ENCODE measurements around the gene C2CD4C.
"Not testable (repeated sequence)": the region's sequence is repeated elsewhere in the genome, so short reads cannot be mapped to it uniquely, and the experiment has no call there.

The C2CD4C gene

DNA sequence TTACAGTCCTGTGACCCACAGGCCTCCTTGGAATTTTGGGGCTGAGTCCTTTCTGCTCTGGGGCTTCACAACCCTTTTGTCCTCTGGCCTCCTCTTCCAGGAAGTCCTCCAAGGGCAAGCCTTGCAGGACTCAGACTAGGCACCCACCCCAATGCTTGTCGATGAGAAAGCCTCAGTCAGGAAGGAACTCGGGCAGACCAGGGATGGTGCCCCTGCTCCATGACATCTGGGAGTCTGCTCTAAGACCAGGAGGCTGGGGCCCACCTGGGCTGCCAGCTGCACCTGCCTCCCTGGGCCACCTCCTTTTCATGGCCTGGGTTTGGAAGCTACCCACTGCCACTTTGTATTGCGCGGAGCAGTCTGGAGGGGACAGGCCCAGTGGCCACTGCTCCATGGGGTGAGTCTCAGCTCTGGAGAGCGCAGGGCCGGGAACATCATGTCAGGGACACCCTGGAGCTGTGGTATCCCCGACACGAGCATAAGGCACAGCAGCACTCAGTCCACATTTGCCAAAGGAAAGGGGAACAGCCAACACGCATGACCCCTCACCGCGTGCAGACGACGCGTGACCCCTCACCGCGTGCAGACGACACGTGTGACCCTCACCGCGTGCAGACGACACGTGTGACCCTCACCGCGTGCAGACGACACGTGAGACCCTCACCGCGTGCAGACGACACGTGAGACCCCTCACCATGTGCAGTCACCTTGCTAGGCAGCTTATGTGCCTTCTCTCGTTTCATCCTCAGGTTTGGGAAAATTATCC lies 10.8 kb downstream of the C2CD4C start:
- no peak for DNase-seq

DNA sequence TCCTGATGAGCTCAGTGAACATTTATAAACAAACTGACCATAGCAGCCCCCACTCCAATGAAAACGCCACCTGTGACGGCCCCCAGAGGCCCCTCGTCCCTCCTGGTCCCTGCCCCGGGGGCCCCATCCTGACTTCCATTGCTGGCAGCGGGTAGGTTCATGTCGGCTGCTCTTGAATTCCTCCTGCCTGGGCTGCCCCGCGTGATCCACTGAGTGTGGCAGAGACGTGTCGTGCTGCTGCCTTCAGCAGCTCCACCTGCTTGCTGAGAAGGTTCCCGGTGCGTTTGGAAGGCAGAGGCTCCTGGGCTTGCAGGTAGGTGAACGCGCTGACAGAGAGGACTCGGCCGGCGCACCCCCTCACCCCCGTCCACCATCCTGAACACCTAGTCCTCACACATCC lies 11.6 kb downstream of the C2CD4C start:
- no peak for DNase-seq

DNA sequence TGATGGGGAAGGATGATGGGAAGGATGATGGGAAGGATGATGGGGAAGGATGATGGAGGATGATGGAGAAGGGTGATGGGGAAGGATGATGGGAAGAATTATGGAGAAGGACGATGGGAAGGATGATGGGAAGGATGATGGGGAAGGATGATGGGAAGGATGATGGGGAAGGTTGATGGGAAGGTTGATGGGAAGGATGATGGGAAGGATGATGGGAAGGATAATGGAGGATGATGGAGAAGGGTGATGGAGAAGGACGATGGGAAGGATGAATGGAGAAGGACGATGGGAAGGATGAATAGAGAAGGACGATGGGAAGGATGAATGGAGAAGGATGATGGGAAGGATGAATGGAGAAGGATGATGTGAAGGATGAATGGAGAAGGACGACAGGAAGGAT lies 13.5 kb downstream of the C2CD4C start:
- no peak for DNase-seq

DNA sequence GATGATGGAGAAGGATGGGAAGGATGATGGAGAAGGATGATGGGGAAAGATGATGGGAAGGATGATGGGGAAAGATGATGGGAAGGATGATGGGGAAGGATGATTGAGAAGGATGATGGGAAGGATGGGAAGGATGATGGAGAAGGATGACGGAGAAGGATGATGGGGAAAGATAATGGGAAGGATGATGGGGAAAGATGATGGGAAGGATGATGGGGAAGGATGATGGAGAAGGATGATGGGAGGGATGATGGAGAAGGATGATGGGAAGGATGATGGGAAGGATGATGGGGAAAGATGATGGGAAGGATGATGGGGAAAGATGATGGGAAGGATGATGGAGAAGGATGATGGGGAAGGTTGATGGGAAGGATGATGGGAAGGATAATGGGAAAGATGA lies 14.1 kb downstream of the C2CD4C start:
- not testable (repeated sequence) for DNase-seq

DNA sequence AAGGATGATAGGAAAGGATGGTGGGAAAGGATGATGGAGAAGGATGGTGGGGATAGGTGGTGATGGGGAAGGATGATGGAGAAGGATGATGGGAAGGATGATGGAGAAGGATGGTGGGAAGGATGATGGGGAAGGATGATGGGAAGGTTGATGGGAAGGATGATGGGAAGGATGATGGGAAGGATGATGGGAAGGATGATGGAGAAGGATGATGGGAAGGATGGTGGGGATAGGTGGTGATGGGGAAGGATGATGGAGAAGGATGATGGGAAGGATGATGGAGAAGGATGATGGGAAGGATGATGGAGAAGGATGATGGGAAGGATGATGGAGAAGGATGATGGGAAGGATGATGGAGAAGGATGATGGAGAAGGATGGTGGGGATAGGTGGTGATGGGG lies 15.4 kb downstream of the C2CD4C start:
- DNase-seq: not testable (repeated sequence)

DNA sequence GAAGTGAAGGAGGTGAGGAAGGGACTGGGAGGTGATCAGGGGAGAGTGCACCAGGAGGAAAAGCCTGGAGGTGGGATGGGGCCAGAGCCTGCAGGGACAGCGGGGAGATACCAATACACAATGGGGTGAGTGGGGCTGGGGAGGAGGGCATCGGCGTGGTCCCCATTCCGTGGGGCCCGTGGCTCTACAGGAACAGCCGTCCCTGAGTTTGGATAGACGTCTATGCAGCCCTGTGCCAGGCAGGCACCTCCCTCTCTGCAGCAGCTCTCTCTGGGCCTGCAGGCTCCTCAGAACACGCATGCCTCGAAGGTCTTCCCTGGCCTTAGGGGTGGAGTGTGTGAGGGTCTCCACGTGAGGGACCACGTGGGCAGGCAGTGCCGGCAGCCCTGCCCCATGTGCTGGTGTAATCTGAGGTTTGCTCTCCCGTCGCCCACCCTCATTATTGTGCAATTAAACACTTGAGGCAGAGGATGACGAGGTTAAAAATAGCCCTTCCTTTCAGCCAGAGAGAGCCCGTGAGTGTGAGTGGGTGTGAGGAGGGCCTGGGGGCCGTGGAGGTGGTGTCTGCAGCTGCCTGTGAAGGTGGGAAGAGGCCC lies 16.5 kb downstream of the C2CD4C start:
- no peak for DNase-seq

DNA sequence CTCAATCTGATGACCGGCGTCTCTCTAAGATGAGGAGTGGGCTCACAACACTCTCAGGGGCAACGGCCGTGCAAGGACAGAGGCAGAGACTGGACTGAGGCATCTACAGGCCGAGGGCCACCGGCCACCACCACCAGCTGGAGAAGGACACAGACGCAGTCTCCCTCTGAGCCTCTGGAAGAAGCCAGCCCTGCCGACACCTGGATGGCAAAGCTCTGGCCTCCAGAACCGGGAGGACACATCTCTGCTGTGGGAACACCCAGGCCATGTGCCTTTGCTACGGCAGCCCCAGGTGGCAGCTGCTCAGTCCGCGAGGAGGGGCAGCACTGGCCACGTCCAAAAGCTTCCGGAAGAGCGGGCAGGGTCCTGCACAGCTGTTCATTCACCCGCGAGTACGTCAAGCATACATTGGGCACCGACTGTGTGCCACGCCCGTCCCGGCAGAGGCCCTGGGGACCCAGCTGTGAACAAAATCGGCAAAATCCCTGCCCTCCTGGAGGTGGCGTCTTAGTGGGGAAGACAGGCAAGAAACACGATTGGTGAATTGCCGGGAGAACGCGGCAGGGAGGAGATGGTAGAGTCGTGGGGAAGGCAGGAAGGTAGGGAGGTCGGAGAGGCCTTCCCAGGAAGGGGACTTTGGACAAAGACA lies 17.1 kb downstream of the C2CD4C start:
- no peak for DNase-seq

DNA sequence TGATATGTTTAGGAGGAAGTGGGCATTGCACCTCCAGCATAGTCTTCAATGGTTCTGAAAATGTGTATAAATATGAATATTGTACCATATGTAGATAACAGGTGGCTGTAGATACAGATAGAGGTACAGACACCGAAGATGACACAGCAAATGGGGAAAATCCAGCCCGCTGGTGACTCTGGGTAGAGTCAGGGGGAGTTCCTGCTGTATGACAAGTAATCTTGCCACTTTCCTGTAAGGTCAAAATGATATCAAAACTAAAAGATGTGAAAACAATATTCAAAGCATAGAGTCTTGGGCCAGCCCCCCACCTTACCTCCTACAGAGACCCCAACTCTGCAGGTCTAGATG lies 17.8 kb downstream of the C2CD4C start:
- no peak for DNase-seq

DNA sequence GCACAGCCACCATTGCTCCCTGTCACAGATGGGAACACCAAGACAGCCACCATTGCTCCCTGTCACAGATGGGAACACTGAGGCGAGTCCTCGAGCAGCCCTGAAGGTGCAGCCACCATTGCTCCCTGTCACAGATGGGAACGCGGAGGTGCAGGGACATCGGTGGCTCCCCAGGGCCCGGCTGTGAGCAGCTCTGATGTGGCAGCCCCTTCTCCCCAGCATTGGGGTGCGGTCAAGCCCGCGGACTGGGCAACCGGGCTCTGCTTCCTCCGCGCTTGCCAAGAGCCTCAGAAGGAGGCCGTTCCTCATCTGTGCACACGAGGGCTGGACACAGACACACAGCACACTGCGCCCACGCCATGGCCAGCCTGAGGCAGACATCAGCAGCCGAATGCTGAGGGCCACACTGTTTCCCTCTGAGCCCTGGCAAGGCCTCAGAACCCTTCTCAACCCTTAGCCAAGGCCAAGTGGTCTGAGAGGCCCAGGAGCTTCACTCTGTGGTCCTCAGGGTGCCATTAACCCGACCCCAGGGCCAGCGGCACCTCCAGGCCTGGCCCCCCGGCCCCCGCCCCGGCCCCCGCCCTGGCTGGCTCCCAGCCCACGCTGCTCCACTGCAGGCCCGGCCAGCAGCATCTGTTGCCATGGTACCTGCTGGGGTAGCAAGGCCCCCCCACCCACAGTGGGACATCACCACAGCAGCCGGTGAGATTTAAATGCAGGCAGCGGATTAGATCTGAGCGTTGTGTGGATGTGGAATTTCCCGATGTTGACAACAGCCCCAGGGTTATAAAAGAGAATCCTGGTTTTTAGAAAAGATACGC lies 18.4 kb downstream of the C2CD4C start:
- no peak for DNase-seq

DNA sequence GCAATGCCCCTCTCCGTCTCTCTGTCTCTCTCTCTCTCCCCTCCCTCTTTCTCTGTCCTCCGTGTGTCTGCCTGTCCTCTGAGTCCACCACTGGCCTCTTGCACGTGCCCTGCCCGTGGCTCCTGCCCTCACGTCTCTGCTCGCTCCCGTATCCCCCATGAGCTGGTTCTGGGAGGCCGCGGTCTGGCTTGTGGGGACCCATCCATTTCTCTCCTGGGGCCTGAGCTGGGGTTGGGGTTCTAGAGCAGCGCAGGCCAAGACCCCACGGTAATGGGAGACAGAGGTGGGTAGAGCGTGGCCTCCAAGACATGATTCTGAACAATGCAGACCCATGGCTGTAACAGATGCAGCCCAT lies 19.0 kb downstream of the C2CD4C start:
- DNase-seq: no peak

DNA sequence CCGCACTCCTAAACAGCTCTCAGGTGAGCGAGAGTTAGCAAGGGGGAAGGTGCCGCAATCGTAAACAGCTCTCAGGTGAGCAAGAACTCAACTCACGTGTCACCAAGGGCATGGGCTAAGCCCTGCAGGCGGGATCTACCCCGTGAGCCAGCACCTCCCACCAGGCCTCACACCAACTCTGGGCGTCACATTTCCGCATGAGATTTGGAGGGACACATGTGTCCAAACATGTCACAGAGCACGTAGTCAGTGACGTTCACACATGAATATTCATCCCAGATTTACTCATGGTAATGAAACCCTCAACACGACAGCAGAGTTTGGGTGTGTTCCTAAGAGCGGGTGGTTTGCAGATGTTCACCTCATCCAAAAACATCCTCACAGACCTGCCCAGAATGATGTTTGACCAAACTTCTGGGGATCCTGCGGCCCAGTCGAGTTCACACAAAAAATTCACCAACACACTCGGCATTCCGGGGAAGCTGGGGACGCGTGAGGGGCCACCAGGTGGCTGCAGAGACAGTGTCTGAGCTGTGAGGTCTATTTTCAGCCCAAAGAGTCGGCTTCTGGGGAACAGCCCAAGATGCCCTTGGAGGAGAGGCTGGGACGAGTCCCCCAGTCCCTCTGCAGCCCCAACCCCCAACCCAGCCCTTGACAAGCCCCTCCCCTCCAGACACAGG lies 19.6 kb downstream of the C2CD4C start:
- no peak for DNase-seq

DNA sequence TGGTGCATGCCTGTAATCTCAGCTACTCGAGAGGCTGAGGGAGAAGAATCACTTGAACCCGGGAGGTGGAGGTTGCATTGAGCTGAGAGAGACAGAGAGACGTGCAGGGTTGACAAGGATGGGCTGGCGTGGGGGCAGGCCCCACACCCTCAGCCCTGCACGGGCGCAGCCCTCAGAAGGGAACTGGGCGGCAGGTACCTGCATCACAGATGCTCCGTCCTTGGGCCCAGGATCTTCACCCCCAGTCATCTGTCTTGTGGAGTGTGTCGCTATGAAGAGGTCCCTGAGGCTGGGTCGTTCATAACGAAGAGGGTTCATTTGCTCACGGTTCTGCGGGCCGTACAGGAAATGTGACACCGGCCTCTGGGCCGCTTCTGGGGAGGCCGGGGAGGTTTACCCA lies 20.3 kb downstream of the C2CD4C start:
- DNase-seq: no peak

DNA sequence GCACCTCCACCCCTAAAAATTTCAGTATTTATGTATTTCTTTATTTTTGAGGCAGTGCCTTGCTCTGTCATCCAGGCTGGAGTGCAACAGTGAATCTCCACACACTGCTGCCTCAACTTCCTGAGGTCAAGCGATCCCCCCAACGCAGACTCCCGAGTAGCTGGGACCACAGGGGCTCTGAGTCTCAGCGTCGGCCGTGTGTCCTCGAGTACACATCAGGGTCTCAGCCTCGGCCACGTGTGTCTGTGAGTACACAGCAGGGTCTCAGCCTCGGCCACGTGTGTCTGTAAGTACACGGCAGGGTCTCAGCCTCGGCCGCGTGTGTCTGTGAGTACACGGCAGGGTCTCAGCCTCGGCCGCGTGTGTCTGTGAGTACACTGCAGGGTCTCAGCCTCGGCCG lies 21.2 kb downstream of the C2CD4C start:
- DNase-seq: no peak

DNA sequence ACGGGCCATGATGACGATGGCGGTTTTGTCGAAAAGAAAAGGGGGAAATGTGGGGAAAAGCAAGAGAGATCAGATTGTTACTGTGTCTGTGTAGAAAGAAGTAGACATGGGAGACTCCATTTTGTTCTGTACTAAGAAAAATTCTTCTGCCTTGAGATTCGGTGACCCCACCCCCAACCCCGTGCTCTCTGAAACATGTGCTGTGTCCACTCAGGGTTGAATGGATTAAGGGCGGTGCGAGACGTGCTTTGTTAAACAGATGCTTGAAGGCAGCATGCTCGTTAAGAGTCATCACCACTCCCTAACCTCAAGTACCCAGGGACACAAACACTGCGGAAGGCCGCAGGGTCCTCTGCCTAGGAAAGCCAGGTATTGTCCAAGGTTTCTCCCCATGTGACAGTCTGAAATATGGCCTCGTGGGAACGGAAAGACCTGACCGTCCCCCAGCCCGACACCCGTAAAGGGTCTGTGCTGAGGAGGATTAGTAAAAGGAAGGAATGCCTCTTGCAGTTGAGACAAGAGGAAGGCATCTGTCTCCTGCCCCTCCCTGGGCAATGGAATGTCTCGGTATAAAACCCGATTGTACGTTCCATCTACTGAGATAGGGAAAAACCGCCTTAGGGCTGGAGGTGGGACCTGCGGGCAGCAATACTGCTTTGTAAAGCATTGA lies 22.2 kb downstream of the C2CD4C start:
- peak; percentile 12 for DNase-seq

DNA sequence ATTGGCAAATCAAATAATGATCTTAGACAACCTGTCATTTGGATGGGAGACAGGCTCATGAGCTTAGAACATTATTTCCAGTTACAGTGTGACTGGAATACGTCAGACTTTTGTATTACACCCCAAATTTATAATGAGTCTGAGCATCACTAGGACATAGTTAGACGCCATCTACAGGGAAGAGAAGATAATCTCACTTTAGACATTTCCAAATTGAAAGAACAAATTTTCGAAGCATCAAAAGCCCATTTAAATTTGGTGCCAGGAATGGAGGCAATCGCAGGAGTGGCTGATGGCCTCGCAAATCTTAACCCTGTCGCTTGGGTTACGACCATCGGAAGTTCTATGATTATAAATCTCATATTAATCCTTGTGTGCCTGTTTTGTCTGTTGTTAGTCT lies 22.8 kb downstream of the C2CD4C start:
- not testable (repeated sequence) for DNase-seq

DNA sequence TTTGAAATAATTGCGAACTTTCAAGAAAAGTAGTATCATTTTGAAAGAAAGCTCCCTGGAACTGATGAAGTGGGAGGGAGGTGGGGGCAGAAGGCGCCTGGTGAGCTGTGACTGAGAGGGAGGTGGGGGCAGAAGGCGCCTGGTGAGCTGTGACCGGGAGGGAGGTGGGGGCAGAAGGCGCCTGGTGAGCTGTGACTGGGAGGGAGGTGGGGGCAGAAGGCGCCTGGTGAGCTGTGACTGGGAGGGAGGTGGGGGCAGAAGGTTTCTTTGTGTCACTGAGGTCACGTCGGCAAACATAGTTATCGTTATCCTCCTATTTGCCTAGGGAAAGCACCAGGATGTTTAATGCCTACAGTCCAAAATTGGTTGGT lies 24.2 kb downstream of the C2CD4C start:
- DNase-seq: no peak

DNA sequence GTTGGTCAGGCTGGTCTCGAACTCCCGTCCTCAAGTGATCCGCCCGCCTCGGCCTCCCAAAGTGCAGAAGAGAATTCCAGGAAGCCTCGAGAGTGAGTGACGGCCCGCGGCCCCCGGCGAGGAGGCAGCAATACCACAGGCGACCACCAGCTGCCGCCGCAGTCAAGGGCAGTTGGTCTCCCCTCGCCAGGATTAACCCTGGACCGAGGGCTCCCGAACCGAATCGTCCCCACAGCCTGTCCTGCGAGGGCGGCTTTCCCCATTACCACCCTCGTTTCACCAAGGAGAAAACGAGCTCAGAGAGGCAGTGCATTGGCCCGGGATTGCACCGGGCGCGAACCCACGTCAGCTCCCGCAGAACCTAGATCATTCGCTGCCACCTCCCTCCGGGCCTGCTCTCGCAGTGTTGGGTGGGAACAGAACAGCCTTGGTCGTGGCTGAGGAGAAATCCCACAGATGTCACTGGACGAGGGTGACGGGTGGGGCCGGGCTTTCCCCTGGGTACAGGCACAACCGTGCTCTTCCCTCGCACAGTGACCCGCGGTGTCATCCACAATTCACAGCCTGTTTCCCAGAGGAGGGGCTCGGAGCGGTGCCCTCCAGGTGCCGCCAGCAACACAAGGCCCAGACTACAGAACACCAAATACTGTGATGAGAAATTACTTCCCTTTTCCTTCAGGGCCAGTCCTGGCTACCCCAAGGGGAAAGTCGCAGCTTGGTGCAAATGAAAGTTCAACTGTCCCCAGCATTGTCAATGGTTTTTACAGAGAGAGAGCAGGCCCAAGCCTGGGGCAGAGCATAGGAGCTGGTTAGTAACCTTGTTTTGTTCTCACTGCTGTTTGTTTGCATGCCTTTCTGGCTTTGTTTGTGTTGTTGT lies 24.8 kb downstream of the C2CD4C start:
- no peak for DNase-seq

DNA sequence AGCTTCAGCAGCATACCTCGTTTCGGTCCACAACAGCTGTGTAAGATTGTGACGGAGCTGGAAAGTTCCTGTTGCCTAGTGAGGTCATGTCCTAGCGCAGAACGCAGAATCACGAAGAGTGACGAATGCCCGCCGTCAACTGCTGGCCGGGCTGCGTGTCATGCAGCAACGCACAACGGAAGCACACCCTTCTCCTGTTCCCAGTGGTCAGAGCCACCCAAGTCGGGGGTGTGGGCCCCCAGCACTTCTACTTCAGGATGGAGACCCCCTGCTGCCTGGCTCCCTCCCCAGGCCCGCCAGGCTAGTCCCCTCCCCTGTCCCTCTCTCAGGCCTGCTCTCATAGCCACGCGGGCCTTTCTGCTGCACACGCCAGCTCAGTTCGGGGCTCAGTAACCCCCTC lies 25.9 kb downstream of the C2CD4C start:
- no peak for DNase-seq

DNA sequence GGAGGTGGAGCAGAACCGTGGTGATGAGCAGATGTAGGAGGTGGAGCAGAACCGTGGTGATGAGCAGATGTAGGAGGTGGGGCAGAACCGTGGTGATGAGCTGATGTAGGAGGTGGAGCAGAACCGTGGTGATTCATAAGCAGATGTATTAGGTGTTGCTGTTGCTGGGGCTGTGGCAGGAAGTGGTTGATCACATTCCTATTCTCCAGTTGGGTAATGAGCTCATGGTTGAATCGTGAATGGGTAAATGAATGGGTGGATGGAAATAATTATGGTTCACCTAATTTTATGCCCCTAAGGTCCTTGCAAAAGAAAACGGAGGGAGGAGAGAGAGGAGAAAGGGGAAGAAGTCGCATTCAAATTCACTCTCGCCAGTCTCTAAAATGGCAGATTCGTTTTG lies 26.4 kb downstream of the C2CD4C start:
- DNase-seq: peak; percentile 20

DNA sequence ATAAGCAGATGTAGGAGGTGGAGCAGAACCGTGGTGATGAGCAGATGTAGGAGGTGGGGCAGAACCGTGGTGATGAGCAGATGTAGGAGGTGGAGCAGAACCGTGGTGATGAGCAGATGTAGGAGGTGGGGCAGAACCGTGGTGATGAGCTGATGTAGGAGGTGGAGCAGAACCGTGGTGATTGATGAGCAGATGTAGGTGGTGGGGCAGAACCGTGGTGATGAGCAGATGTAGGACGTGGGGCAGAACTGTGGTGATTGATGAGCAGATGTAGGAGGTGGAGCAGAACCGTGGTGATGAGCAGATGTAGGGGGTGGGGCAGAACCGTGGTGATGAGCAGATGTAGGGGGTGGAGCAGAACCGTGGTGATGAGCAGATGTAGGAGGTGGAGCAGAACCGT lies 27.0 kb downstream of the C2CD4C start:
- peak; percentile 9 for DNase-seq

DNA sequence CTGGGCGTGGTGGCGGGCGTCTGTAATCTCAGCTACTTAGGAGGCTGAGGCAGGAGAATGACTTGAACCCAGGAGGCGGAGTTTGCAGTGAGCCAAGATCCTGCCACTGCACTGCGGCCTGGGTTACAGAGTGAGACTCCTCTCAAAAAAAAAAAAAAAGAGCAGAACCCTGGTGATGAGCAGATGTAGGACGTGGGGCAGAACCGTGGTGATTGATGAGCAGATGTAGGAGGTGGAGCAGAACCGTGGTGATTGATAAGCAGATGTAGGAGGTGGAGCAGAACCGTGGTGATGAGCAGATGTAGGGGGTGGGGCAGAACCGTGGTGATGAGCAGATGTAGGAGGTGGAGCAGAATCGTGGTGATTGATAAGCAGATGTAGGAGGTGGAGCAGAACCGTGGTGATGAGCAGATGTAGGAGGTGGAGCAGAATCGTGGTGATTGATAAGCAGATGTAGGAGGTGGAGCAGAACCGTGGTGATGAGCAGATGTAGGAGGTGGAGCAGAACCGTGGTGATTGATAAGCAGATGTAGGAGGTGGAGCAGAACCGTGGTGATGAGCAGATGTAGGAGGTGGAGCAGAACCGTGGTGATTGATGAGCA lies 28.2 kb downstream of the C2CD4C start:
- not testable (repeated sequence) for DNase-seq
